HG02840 (cell line): ENCODE results near the gene NDEL1.
A peak's percentile ranks its signal among the peaks of the same experiment; 100 is the strongest.
"Not testable (repeated sequence)": the region's sequence is repeated elsewhere in the genome, so short reads cannot be mapped to it uniquely, and the experiment has no call there.

Experiments used
- ATAC-seq: cut with Tn5 transposase; IDR thresholded peaks from one replicate; pipeline ENCODE4 v1.9.1; 2021; ENCODE audit warnings: mild to moderate bottlenecking, moderate library complexity, moderate number of reproducible peaks; ENCODE audit not compliant: unreplicated experiment, low FRiP score

The NDEL1 gene, protein sequence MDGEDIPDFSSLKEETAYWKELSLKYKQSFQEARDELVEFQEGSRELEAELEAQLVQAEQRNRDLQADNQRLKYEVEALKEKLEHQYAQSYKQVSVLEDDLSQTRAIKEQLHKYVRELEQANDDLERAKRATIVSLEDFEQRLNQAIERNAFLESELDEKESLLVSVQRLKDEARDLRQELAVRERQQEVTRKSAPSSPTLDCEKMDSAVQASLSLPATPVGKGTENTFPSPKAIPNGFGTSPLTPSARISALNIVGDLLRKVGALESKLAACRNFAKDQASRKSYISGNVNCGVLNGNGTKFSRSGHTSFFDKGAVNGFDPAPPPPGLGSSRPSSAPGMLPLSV

GRCh38 chr17:8435245-8436168 lies at the start of gene NDEL1:
TSS of gene NDEL1 (plus strand) at chr17:8435884. CDS start at chr17:8444272, 8,388 bp downstream.
- peak; percentile 94 for ATAC-seq

- no peak for ATAC-seq
These were observed 48.8 kb upstream of the NDEL1 start for GRCh38 chr17:8386841-8387240.

DNA sequence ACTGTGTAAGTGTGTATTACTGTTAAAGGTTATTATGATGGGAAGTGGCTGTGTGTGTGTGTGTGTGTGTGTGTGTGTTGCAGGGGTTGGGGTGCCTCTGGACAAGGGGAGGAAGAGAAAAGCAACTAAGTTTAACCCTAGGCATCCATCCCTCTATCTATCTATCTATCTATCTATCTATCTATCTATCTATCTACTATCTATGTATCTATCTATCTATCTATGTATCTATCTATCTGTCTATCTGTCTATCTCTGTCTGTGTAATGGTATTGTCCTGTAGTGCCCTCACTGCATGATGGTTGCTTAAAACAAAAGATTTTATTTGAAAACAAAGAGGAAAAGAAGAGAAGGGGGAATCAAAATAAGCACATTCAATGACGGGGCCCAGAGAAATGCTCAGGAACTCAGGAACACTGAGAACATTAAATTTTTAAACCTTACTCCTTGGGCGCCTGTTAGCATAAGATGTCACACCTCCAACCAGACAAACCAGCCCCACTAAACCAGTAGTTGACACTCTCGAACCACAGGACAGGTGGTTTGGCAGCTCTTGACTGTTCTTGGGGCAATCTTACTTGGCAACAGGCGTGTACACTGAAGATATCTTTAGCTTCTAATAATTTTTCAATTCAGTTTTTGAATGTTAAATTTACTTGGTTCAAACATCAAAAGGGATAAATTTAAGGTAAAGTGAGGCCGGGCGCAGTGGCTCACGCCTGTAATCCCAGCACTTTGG lies 47.6 kb upstream of the NDEL1 start:
- no peak for ATAC-seq

DNA sequence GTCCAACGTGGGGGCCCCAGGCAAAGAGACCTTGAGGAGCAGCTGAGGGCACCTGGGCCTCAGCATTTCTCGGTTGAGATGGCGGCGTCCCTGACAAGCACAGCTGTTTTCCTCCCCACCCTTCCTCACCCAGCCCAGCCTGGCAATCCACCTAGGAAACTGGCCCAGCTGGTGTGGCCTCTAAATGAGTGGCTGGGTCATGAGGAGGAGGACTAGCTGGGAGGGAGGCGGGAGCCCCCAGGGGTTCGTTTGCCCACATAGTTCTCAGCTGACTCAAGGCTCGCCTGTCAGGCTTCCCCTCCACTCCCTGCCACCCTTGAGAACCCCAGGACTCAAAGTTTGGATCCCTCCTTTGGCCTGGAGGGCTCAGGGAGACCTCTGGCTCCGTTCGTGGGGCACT lies 44.0 kb upstream of the NDEL1 start:
- ATAC-seq, result no peak

DNA sequence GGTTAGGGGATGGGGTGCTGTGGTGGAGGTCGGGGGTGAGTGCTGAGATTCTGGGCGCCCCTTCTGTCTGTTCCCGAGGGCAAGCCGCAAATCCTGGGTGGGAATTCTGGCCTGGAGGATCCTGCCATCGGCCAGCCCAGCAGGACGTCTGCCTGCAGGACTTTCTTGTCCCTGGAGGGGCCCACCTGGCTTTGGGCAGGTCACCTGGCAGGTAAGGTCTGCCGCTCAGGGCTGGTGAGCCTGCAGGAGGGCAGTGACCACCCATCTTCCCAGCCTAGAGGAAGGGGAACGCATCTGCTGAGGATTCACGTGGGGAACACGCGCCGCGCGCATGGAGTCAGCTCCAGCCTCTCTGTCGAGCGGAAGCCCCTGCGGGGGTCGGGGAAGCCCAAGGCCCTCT lies 43.4 kb upstream of the NDEL1 start:
- ATAC-seq, result no peak

- ATAC-seq, result no peak
These were observed 42.8 kb upstream of the NDEL1 start for GRCh38 chr17:8392674-8393469.

DNA sequence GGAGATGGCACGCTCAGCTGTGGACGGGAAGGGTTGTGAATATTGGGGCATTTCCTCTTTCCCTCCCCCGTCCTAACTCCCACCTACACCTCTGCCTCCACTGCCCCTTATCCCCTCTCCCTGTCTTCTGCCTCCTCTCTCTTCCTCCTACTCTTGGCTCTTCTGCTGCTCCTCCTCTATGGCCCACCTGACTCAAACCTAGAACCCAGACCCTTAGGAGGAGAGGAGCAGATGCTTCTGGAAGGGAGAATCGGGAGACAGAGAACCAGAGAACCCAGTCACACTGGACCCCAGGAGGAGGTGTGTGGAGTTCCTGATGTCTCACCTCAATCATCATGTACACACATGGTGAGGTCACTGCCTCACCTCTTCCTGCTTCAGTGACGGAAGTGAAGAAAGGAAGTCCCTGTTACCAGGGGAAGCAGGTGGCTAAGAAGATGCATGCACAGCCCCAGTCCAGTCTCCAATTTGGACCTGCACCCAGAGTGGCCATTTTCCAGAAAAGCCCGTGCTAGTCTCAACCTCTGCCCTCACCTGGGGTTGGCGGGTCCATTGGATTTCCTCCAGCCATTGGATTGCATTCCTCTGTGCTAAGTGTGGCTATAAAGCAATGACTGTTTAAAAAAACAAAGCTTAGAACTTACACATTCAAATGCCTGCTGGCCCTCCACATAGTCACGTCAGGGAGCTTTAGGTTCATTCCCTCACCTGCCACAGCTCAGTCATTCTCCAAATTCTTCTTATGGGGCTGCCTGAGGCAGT lies 42.0 kb upstream of the NDEL1 start:
- ATAC-seq, result no peak

DNA sequence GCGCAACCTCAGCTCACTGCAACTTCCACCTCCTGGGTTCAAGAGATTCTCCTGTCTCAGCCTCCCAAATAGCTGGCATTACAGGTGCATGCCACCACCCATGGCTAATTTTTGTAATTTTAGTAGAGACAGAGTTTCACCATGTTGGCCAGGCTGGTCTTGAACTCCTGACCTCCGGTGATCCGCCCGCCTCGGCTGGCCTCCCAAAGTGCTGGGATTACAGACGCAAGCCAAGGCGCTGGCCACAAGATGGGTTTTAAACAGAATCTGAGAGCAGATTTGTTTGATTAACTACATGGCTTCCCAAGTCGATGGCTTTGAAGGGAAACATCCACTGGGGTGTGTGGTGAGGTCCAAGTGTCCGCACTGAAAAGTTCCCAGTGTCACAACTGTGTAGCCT lies 41.2 kb upstream of the NDEL1 start:
- not testable (repeated sequence) for ATAC-seq

GRCh38 chr17:8397636-8398035 lies 38.0 kb upstream of the NDEL1 start, which contains the start of gene RNF222:
TSS of gene RNF222 (minus strand) at chr17:8397827. CDS start at chr17:8393461, 4,366 bp downstream.
- ATAC-seq, result no peak

DNA sequence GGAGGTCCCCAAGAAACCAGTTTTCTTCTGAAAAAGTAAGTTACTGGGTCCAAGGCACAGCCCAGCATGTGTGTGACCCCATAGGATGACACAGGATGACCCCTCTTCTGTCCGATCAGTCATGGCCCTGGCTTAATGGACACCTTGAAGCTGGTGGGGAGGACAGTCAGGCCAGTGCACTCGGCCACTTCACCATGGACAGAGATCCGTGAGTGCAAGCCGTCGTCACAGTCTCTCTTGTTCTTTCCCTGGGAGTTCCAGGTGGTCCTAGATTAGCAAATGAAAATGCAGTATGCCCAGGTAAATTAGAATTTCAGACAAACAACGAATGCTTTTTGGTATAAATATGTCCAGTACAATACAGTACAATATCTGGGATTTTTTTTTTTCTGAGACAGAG lies 36.7 kb upstream of the NDEL1 start:
- no peak for ATAC-seq

- ATAC-seq, result no peak
These were observed 34.6 kb upstream of the NDEL1 start for GRCh38 chr17:8401107-8401506.

- ATAC-seq, result no peak
These were observed 32.7 kb upstream of the NDEL1 start for GRCh38 chr17:8402921-8403536.

- no peak for ATAC-seq
These were observed 30.1 kb upstream of the NDEL1 start for GRCh38 chr17:8405499-8406016.

DNA sequence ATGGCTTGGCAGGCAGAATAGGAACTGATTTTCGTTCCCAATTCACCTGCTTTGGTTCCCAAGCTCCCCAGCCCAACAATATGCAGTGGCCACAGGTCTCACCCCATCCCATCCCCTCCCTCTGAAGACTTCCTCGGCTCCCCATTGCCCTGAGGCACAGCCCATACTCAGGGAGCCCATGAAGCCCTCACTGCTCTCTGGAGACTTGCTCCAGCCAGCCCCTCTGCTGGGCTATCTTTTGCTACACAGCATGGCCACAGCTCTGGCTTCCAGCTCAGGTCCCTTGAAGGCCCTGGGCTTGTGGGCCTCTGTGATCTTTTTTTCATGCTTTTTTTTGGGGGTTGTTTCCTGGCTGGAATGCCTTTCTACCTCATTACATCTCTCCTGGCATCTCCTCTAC lies 29.5 kb upstream of the NDEL1 start:
- no peak for ATAC-seq

DNA sequence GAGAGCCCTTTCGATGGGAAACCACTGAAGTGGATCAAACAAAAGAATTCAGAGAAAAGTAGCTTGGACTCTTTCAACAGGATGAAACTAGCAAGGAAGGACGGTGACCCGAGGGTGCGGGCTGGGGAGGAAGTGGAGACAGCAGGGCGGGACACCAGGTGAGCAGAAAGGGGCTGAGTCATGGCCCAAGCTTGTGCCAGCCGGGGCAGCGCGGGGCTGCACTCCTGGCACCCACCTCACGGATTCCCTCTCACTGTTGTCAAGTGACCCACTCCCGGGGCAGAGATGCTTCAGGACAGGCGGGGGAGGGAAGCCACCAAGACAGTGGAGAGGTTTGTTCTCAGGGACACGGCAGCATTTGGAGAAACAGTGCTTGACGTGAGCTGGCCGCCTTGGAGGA lies 27.3 kb upstream of the NDEL1 start:
- ATAC-seq, result no peak

- no peak for ATAC-seq
These were observed 25.5 kb upstream of the NDEL1 start for GRCh38 chr17:8409966-8410882.

GRCh38 chr17:8410883-8411238 lies 24.8 kb upstream of the NDEL1 start:
- no peak for ATAC-seq

- ATAC-seq, result no peak
These were observed 23.6 kb upstream of the NDEL1 start for GRCh38 chr17:8412089-8412488.
